Neural cell (in vitro differentiated cells): ENCODE results near the gene LRRC36. TPM values are rescaled to one million over a fixed set of nuclear protein-coding genes. Genes with fewer than 3 reads are reported as not detected.

Experiments
- H2AFZ ChIP-seq: fragments of 200-600, 300-800 bp; sonication (generic), shearing (Covaris generic); 2 replicates; pipeline ENCODE4 v1.6.0; 2014; ENCODE audit warnings: low read depth, mild to moderate bottlenecking, antibody characterized with exemption, low read length, moderate library complexity
- H3F3A ChIP-seq: fragments of 200-600 bp; shearing (Covaris generic); 2 replicates; pipeline ENCODE4 v1.6.1; 2016; ENCODE audit warnings: mild to moderate bottlenecking, moderate library complexity, mixed read lengths, antibody characterized with exemption, low read length; ENCODE audit not compliant: insufficient read depth, poor library complexity, severe bottlenecking
- H3K27ac ChIP-seq: fragments of 200-600, 300-800 bp; sonication (generic), shearing (Covaris generic); 2 replicates; pipeline ENCODE4 v1.5.1; 2014; ENCODE audit warnings: mild to moderate bottlenecking, low read length, moderate library complexity
- H3K27me3 ChIP-seq: fragments of 300-800, 200-600 bp; sonication (generic), shearing (Covaris generic); 2 replicates; pipeline ENCODE4 v1.6.0; 2014; ENCODE audit warnings: mild to moderate bottlenecking, low read depth, low read length, moderate library complexity; ENCODE audit not compliant: insufficient read depth
- H3K36me3 ChIP-seq: fragments of 300-800, 200-600 bp; sonication (generic), shearing (Covaris generic); 2 replicates; pipeline ENCODE4 v1.5.1; 2014; ENCODE audit warnings: mild to moderate bottlenecking, antibody characterized with exemption, low read length, moderate library complexity; ENCODE audit not compliant: insufficient read depth
- H3K4me2 ChIP-seq: fragments of 300-800, 200-600 bp; sonication (generic), shearing (Covaris generic); 2 replicates; pipeline ENCODE4 v1.6.0; 2014; ENCODE audit warnings: mild to moderate bottlenecking, low read length
- H3K4me3 ChIP-seq: fragments of 300-800, 200-600 bp; sonication (generic), shearing (Covaris generic); 2 replicates; pipeline ENCODE4 v1.5.1; 2014; ENCODE audit warnings: mild to moderate bottlenecking, low read length, moderate library complexity
- H3K79me2 ChIP-seq: fragments of 200-600 bp; shearing (Covaris generic); replicated peaks from 2 replicates; pipeline ENCODE4 v1.6.0; 2014; ENCODE audit warnings: mild to moderate bottlenecking, low read length, moderate library complexity; ENCODE audit not compliant: insufficient read depth
- H3K9ac ChIP-seq: fragments of 300-800, 200-600 bp; sonication (generic), shearing (Covaris generic); 2 replicates; pipeline ENCODE4 v1.6.1; 2016; ENCODE audit warnings: mild to moderate bottlenecking, low read length, mixed read lengths
- H3K9me2 ChIP-seq: fragments of 200-600 bp; shearing (Covaris generic); 2 replicates; pipeline ENCODE4 v1.6.1; 2016; ENCODE audit warnings: mild to moderate bottlenecking, low read length, mixed read lengths; ENCODE audit not compliant: insufficient read depth
- H3K9me3 ChIP-seq: fragments of 200-600, 300-800 bp; sonication (generic), shearing (Covaris generic); 2 replicates; pipeline ENCODE4 v1.6.1; 2016; ENCODE audit warnings: mild to moderate bottlenecking, mixed run types, low read length, moderate library complexity, mixed read lengths
- H4K20me1 ChIP-seq: fragments of 200-600 bp; shearing (Covaris generic); 2 replicates; pipeline ENCODE4 v1.6.1; 2016; ENCODE audit warnings: mild to moderate bottlenecking, mixed run types; ENCODE audit not compliant: insufficient read depth
- EZH2 ChIP-seq: fragments of 200-600, 300-800 bp; shearing (Covaris generic), sonication (generic); IDR thresholded peaks from 2 replicates; pipeline ENCODE4 v1.6.1; 2014; ENCODE audit warnings: antibody characterized with exemption, low read length, borderline replicate concordance, mild to moderate bottlenecking; ENCODE audit not compliant: insufficient read depth, poor library complexity, severe bottlenecking
- MXI1 ChIP-seq: fragments of 450-650 bp; conservative IDR thresholded peaks from 2 replicates; pipeline ENCODE4 v1.6.1; 2014; ENCODE audit warnings: antibody characterized with exemption, mild to moderate bottlenecking; ENCODE audit not compliant: poor library complexity, severe bottlenecking
- POLR2AphosphoS5 ChIP-seq: IDR thresholded peaks from 2 replicates; pipeline ENCODE4 v1.6.1; 2012
- SMC3 ChIP-seq: fragments of 450-650 bp; conservative IDR thresholded peaks from 2 replicates; pipeline ENCODE4 v1.6.1; 2014; ENCODE audit warnings: antibody characterized with exemption, mild to moderate bottlenecking, moderate library complexity; ENCODE audit not compliant: poor library complexity
- TAF1 ChIP-seq: IDR thresholded peaks from 2 replicates; pipeline ENCODE4 v1.6.1; 2012; ENCODE audit warnings: low read depth
- polyA plus RNA-seq: library from polyadenylated mRNA; depleted of rRNA; stranded (reverse); fragments of >200 nt; gene quantifications from 2 replicates; pipeline ENCODE4 v1.2.3, GENCODE V29; 2014
- TF ChIP-seq, protein P1 (sequence below): IDR thresholded peaks from 2 replicates; pipeline ENCODE4 v1.6.1; 2012; ENCODE audit warnings: borderline replicate concordance

Gene LRRC36
- polyA plus RNA-seq, 1 donor from 2014 or later, result 1.6 TPM

DNA sequence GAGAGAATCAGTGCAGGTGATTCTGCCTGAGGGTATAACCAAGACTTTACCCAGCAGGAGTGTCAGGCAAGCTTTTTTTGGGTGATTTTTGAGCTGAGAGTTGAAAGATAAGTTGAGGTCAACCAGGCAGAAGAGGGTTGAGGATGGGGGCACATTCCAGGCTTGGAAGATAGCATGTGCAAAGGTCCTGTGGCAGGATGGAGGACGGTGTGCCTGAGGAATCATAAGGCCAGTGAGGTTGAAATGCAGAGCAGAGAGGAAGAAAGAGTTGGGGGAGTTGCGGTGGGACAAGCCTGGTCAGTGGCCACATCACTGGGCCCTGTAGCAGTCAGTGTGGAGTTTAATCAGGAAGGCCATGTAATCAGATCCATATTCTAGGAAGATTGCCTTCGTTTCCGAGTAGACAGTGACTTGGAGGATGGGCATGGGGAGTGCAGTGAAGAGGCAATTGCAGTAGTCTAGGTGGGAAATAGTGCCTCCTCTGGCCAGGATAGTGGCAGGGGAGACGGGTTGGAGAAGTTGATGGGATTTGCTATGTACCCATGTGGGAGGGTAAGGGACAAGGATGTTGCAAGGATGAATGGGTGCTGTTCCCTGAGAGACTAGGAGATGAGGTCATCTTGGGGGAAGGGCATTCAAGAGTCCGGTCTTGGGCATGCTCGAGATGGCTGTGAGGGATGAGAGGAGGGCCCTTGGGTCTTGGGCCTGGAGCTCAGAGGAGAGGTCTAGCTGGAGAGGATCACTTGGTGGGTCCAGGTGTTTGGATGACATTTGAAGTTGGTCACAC lies 43.4 kb upstream of the LRRC36 start:
- H3K9ac ChIP-seq, result no peak overlapping the region
- no peak overlapping the region for H3K4me2 ChIP-seq
- H3K4me3 ChIP-seq, result no peak overlapping the region
- H3K36me3 ChIP-seq, result no peaks in the 10 kb centered on the region
- no peaks in the 10 kb centered on the region for H3K79me2 ChIP-seq
- no peaks in the 10 kb centered on the region for H3F3A ChIP-seq
- TF ChIP-seq SMC3 (no peak), TAF1 (no peak)
- TF ChIP-seq, protein P1, sequence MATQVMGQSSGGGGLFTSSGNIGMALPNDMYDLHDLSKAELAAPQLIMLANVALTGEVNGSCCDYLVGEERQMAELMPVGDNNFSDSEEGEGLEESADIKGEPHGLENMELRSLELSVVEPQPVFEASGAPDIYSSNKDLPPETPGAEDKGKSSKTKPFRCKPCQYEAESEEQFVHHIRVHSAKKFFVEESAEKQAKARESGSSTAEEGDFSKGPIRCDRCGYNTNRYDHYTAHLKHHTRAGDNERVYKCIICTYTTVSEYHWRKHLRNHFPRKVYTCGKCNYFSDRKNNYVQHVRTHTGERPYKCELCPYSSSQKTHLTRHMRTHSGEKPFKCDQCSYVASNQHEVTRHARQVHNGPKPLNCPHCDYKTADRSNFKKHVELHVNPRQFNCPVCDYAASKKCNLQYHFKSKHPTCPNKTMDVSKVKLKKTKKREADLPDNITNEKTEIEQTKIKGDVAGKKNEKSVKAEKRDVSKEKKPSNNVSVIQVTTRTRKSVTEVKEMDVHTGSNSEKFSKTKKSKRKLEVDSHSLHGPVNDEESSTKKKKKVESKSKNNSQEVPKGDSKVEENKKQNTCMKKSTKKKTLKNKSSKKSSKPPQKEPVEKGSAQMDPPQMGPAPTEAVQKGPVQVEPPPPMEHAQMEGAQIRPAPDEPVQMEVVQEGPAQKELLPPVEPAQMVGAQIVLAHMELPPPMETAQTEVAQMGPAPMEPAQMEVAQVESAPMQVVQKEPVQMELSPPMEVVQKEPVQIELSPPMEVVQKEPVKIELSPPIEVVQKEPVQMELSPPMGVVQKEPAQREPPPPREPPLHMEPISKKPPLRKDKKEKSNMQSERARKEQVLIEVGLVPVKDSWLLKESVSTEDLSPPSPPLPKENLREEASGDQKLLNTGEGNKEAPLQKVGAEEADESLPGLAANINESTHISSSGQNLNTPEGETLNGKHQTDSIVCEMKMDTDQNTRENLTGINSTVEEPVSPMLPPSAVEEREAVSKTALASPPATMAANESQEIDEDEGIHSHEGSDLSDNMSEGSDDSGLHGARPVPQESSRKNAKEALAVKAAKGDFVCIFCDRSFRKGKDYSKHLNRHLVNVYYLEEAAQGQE, result no peak
- H3K9me2 ChIP-seq, result no peaks in the 10 kb centered on the region
- no peaks in the 10 kb centered on the region for H3K9me3 ChIP-seq
- H2AFZ ChIP-seq, result no peak overlapping the region
- no peaks in the 10 kb centered on the region for H4K20me1 ChIP-seq
- H3K27ac ChIP-seq, result no peak overlapping the region
- H3K27me3 ChIP-seq, result peaks cover 6% of the 10 kb centered on the region

DNA sequence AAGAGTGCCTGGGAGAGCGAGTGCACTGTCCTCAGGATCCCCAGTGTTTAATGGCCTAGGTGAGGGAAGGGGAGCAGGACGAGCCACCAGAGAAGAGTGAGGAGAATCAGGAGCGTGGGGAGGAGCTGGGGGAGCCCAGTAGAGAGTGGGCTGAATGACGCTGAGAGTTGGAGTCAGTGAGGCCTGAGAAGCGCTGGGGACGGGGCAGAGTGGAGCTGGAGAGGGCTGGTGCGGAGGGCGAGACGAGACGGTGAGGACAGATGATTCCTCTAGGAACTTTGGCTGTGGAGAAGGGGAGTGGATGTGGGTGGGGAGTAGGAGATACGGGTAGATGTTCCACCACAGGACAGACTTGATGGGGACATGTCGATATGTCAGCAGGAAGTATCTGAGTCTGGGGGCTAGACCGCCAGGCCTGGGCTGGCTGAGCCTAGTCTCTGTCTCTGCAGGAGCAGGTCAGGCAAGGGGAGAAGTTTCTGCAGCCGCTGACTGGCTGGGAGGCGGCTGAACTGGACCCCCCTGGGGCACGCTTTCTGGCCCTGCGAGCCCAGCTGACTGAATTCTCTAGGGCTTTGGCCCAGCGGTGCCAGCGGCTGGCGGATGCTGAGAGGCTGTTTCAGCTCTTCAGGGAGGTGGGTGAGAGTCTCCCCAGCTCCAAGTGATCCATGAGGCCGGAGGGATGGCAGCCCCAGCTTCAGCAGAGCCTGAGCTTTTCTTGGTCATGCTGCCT lies 42.6 kb upstream of the LRRC36 start:
- Histone ChIP-seq H3K4me3 (no peak overlapping the region), H3K36me3 (no peaks in the 10 kb centered on the region), H3K9me3 (no peaks in the 10 kb centered on the region), H2AFZ (no peak overlapping the region), H3F3A (no peaks in the 10 kb centered on the region), H4K20me1 (no peaks in the 10 kb centered on the region), H3K27ac (no peak overlapping the region), H3K9me2 (no peaks in the 10 kb centered on the region), H3K27me3 (no peaks in the 10 kb centered on the region), H3K4me2 (no peak overlapping the region), H3K79me2 (no peaks in the 10 kb centered on the region), H3K9ac (no peak overlapping the region)
- no peak for TF ChIP-seq MXI1
- TF ChIP-seq POLR2AphosphoS5, result no peak
- no peak for TF ChIP-seq TAF1
- TF ChIP-seq SMC3, result no peak
- no peak for TF ChIP-seq EZH2
- TF ChIP-seq, protein P1, result no peak
